Stimulated activated CD4-positive, alpha-beta T cell treated with anti-CD3 and anti-CD28 coated beads, Interleukin-1b, Interleukin-23, amount 100 ng/mL, for 48 hours (primary cell): ENCODE measurements around the gene UPF2.
"Not testable (repeated sequence)": the region's sequence is repeated elsewhere in the genome, so short reads cannot be mapped to it uniquely, and the experiment has no call there.

Source experiments
- DNase-seq: peaks from one replicate; pipeline ENCODE4 v3.0.0-alpha.2; 2020

UPF2 gene

GRCh38 chr10:11901833-11902475 lies 140.7 kb downstream of the UPF2 start:
- no peak for DNase-seq

DNA sequence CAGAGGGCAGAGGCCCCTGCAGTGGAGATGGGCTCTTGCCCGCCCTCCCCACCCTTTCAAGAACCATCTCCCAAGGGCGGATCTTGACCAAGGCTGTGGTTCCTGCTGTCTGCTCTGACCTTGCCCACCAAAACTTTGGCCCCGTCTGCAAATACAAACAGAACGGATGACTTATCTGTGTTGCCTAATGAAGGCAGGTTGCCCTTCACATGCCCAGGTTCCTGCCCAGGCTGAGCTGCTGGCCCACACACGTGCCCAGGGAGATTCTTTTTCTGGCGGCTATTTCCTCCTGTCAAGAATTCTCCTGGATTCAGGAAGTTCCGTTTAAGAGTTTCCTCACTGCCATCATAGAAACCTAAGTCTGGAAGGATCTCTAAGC lies 141.2 kb downstream of the UPF2 start:
- DNase-seq = no peak

- no peak for DNase-seq
Observed at GRCh38 chr10:11901036-11901301, 141.6 kb downstream of the UPF2 start.

GRCh38 chr10:11899067-11899876 lies 143.3 kb downstream of the UPF2 start:
- no peak for DNase-seq

GRCh38 chr10:11898372-11899066 lies 144.1 kb downstream of the UPF2 start:
- DNase-seq = no peak

DNA sequence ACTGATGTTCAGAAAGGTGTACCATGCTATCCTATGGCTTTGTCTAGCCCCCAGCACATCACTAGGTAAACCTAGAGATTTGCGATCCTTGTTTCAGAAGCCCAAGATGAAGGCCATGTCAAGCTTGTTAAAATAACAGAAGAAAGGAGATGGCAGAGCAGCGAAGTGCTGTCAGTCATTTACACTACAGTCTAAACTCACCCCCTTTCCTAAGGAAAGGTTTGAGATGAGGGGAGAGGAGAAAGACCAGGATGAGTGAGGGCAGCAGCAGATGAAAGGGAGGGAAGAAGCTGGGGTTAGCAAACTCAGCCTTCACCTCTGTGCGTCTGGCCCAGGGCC lies 144.6 kb downstream of the UPF2 start:
- DNase-seq = no peak

DNA sequence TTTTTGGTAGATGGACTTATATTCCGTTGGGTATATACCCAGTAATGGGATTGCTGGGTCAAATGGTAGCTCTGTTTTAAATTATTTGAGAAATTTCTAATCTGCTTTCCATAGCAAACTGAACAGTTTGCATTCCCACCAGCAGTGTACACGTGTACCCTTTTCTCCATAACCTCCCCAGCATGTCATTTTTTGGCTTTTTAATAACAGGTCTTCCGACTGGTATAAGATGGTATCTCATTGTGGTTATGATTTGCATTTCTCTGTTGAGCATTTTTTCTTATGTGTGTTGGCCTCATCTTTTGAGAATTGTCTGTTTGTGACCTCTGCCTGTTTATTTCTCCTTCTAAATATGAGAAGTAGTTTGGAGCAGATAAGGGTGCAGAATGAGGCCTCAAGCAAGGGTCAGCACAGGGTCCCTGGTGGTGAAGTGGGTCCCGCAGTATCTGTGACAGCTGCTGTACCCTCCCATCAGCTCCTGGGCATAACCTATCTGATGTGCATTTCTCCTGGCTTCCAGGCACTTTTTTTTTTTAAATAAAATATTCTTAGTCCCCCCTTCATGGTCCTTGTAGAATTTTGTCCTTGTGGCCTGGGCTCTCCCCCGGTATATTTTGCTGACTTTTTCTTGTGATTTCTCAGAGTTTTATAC lies 145.9 kb downstream of the UPF2 start:
- no peak for DNase-seq

DNA sequence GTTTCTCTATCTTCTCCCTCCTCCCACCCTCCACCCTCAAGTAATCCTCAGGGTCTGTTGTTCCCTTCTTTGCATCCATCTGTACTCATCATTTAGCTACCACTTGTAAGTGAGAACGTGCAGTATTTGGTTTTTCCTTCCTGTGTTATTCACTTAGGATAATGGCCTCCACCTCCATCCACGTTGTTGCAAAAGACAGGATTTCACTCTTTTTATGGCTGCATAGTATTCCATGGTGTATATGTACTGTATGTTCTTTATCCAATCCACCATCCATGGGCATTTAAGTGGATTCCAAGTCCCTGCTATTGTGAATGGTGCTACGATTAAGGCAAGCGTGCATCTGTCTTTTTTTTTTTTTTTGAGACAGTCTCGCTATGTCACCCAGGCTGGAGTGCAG lies 147.0 kb downstream of the UPF2 start:
- DNase-seq = no peak

DNA sequence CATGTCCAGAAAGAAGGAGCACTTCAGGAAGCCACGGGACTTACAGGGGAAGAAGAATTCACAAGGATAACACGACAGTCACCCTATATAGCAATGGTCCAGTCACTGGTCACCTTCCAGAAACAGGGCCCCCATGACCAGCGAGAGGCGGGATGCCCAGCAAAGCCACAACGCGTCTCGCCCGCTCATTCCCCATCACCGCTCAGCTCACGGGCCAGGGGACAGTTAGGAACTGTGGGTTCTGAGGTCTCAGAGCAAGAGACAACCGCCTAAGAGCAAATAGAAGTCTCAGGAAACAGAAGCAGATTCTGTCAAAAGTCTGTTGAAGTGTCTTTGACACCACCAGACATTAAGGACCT lies 147.5 kb downstream of the UPF2 start:
- DNase-seq = no peak

- no peak for DNase-seq
Observed at GRCh38 chr10:11894381-11895107, 148.1 kb downstream of the UPF2 start.

- no peak for DNase-seq
Observed at GRCh38 chr10:11893749-11894278, 148.8 kb downstream of the UPF2 start.

DNA sequence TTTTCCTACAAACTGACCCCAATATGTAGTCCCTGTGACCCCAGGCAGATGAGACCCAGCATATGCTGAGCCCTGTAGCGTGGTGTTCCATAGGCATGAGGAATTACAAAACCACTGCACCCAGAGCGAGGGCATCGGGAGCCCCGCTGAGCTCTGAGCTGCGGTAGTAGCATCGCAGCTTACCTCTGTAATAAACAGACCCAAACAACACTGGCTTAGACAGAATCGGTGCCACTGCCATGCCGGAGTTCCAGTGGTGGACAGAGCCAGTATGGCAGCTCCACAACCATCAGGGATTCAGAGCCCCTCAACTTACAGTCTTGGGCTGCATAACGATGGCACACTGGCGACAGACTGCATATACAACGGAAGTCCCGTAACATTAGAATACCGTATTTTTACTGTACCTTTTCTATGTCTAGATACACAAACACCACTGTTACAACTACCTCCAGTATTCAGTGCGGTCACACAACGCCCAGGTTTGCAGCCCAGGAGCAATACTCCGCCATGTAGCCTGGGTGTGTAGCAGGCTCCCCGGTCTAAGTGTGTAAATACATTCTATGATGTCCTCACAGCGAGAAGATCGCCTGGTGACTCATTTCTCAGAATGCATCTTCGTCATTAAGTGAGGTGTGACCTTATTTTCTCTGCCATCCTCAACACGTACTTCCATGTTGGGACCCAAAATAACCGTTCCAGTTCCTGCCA lies 150.7 kb downstream of the UPF2 start:
- no peak for DNase-seq

DNA sequence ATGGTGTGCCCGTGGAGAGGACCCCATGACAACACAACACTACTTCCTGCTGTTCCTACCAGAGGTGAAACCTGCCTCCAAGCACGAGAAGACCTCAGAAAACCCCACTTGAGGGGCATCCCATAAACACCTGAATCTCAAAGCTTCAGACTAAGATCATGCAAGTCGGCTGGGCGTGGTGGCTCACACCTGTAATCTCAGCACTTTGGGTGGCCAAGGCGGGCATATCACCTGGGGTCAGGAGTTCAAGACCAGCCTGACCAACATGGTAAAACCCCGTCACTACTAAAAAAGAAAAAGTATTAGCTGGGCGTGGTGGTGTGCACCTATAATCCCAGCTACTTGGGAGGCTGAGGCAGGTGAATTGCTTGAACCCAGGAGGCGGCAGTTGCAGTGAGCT lies 153.3 kb downstream of the UPF2 start:
- DNase-seq = not testable (repeated sequence)

GRCh38 chr10:11887381-11888227 lies 155.0 kb downstream of the UPF2 start:
- no peak for DNase-seq

DNA sequence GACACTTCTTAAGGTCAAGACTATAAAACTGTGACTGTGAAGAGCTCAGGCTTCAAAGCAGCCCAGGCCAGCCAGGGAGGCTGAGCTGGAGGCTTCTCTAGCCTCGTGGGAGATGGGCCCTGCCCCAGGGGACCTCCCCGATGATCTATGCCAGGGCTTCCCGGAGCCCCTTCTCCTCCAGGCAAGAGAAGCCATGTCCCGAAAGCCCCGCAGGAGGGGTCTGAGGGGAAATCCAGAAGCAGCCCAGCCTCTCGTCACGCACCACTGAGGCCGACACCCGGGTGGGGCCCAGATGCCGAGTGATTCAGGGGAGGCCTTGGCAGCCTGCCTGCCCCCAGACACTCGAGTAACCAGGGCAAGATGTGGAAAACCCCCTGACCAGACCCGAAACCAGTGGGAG lies 155.8 kb downstream of the UPF2 start:
- DNase-seq = no peak

DNA sequence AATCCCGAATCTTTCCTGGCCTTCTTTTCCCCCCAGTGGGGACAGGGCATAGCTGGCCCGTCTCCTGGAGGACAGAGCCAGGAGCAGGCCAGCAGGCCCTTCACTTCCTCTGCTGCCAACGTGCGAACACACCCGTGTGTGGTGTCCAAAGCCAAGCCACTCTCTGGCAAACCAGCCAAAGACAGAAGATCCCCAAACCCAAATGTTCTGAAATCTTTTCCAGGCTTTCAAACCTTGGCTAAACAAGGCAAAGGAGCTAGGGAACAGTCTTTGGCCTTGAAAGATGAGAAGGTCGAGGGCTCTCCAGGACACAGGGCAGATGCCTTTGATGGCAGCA lies 156.5 kb downstream of the UPF2 start:
- DNase-seq = no peak

- no peak for DNase-seq
Observed at GRCh38 chr10:11885437-11886137, 157.0 kb downstream of the UPF2 start.

GRCh38 chr10:11884706-11885423 lies 157.7 kb downstream of the UPF2 start:
- no peak for DNase-seq

GRCh38 chr10:11882646-11883375 lies 159.8 kb downstream of the UPF2 start:
- DNase-seq = no peak
